ENCODE results near the gene CPNE4. TPM values are rescaled to one million over a fixed set of nuclear protein-coding genes. Genes with fewer than 3 reads are reported as not detected.

CPNE4 gene
- total RNA-seq, 2 donors from 2014 or later, result 1.7 to 2.5 TPM

DNA sequence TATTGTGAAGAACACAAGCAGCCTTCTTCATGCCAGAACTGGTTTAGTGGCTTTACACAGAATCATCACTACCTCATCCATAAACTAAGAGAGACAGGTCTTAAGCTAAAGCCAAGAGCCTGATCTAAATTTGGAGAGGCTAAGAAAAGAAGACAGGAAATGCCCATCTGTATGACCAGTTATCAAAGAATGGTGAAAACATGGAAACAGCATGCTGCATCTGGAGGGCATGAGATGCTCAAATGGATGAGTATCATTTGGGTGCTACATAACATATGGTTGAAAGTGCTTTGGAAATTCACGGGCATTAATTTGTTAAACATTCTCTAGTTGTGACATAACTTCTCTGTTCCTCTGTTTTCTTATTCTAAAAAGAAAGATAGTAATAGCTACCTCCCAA lies 112.5 kb downstream of the CPNE4 start:
- no peak overlapping the region for H3K27ac ChIP-seq (ENCODE audit: low read depth, low read length)
- Mint-ChIP-seq H3K9me3 (no peaks in the 10 kb centered on the region), H3K27me3 (ENCODE audit: insufficient read depth) (no peaks in the 10 kb centered on the region), H3K4me1 (peaks cover 4% of the 10 kb centered on the region), H3K27ac (no peak overlapping the region), H3K4me3 (no peak overlapping the region), H3K36me3 (ENCODE audit: low read depth) (no peaks in the 10 kb centered on the region)
- H3K9ac ChIP-seq (ENCODE audit: extremely low read depth, low read length, poor library complexity, severe bottlenecking), result no peak overlapping the region
- no peak overlapping the region for H3K4me3 ChIP-seq (ENCODE audit: low read length)
- no peaks in the 10 kb centered on the region for H3K27me3 ChIP-seq (ENCODE audit: control insufficient read depth, insufficient read depth, low read length, poor library complexity, severe bottlenecking)
- peaks cover 3% of the 10 kb centered on the region for H3K4me1 ChIP-seq (ENCODE audit: control insufficient read depth, insufficient read depth, low read length)
- no peaks in the 10 kb centered on the region for H3K9me3 ChIP-seq (ENCODE audit: control insufficient read depth, low read length)
- no peak for DNase-seq
- H3K36me3 ChIP-seq (ENCODE audit: control insufficient read depth, insufficient read depth, low read length), result no peaks in the 10 kb centered on the region
- WGBS, 2 experiments (ENCODE audit: insufficient coverage in 1 of 2, insufficient read length in 1 of 2), result 90% methylated on average over 1 of the region's 1 CpG; no CpG with 5 or more reads in 1 of the 2 experiments
- TF ChIP-seq, protein P1, sequence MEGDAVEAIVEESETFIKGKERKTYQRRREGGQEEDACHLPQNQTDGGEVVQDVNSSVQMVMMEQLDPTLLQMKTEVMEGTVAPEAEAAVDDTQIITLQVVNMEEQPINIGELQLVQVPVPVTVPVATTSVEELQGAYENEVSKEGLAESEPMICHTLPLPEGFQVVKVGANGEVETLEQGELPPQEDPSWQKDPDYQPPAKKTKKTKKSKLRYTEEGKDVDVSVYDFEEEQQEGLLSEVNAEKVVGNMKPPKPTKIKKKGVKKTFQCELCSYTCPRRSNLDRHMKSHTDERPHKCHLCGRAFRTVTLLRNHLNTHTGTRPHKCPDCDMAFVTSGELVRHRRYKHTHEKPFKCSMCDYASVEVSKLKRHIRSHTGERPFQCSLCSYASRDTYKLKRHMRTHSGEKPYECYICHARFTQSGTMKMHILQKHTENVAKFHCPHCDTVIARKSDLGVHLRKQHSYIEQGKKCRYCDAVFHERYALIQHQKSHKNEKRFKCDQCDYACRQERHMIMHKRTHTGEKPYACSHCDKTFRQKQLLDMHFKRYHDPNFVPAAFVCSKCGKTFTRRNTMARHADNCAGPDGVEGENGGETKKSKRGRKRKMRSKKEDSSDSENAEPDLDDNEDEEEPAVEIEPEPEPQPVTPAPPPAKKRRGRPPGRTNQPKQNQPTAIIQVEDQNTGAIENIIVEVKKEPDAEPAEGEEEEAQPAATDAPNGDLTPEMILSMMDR (conservative IDR thresholded peaks at IDR 0.05), result no peak

DNA sequence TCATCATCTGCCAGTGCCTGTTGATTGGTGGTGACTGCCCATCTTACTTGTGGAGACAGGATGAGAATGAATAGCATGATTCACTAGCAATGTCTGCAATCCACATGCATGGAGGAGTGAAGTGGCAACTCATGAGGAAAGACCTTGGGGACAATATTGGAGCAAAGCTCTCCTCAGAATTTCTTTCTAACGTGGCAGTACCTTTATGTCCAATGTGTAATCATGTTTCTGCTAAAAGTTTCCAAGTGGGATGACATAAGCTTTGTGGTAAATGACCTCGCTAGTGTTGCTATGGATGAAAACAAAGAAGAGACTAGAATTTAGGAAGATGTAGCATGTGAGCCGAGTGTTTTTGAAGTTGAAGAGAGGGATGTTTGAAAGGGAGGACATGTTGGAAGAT lies 117.8 kb downstream of the CPNE4 start:
- Histone ChIP-seq H3K27ac (ENCODE audit: low read depth, low read length) (no peak overlapping the region), H3K4me1 (ENCODE audit: control insufficient read depth, insufficient read depth, low read length) (peaks cover 8% of the 10 kb centered on the region), H3K36me3 (ENCODE audit: control insufficient read depth, insufficient read depth, low read length) (no peaks in the 10 kb centered on the region), H3K27me3 (ENCODE audit: control insufficient read depth, insufficient read depth, low read length, poor library complexity, severe bottlenecking) (no peaks in the 10 kb centered on the region), H3K9ac (ENCODE audit: extremely low read depth, low read length, poor library complexity, severe bottlenecking) (no peak overlapping the region), H3K4me3 (ENCODE audit: low read length) (no peak overlapping the region), H3K9me3 (ENCODE audit: control insufficient read depth, low read length) (no peaks in the 10 kb centered on the region)
- TF ChIP-seq, protein P1 (conservative IDR thresholded peaks at IDR 0.05), result no peak
- Mint-ChIP-seq H3K4me1 (peaks cover 17% of the 10 kb centered on the region), H3K27me3 (ENCODE audit: insufficient read depth) (no peaks in the 10 kb centered on the region), H3K4me3 (no peak overlapping the region), H3K9me3 (no peaks in the 10 kb centered on the region), H3K27ac (no peak overlapping the region), H3K36me3 (ENCODE audit: low read depth) (no peaks in the 10 kb centered on the region)
- 88 to 94% methylated on average over 2 to 3 of the region's 3 CpGs for WGBS, 2 experiments (ENCODE audit: insufficient coverage in 1 of 2, insufficient read length in 1 of 2)
- no peak for DNase-seq

DNA sequence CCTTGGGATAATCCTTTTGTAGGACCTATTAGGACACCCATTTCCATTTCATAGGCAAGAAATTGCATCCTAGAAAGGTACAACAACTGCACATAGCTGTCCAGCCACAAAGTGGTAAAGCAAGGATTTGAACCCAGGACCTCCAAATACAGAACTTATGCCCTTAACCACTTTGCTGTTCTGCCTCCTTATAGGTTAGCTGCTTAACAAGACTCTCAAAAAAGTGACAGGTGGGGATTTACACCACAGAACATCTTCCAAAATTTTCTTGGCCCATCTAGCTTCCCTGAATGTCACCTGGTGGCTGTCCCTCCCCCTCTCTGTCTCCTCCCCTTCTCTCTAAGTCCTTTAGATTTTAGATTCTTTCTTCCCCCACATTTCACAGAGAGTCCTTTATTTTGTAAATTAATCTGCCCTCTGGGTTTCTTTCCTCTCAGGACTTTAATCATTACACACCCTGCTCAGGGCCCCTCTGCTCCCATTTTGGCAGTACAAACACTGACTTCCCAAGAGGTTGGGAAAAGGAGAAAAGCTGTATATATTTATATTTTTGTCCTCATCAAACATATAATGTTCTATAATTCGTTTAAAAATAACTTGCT lies 120.6 kb downstream of the CPNE4 start:
- H3K4me1 Mint-ChIP-seq, result peaks cover 23% of the 10 kb centered on the region
- H3K27ac Mint-ChIP-seq, result no peak overlapping the region
- Histone ChIP-seq H3K4me1 (ENCODE audit: control insufficient read depth, insufficient read depth, low read length) (peaks cover 14% of the 10 kb centered on the region), H3K4me3 (ENCODE audit: low read length) (no peak overlapping the region), H3K9ac (ENCODE audit: extremely low read depth, low read length, poor library complexity, severe bottlenecking) (no peak overlapping the region), H3K27me3 (ENCODE audit: control insufficient read depth, insufficient read depth, low read length, poor library complexity, severe bottlenecking) (no peaks in the 10 kb centered on the region), H3K27ac (ENCODE audit: low read depth, low read length) (no peak overlapping the region), H3K9me3 (ENCODE audit: control insufficient read depth, low read length) (no peaks in the 10 kb centered on the region), H3K36me3 (ENCODE audit: control insufficient read depth, insufficient read depth, low read length) (no peaks in the 10 kb centered on the region)
- H3K9me3 Mint-ChIP-seq, result no peaks in the 10 kb centered on the region
- no peak overlapping the region for H3K4me3 Mint-ChIP-seq
- 44% methylated on average over 1 of the region's 1 CpG; no CpG with 5 or more reads in 1 of the 2 experiments for WGBS, 2 experiments (ENCODE audit: insufficient coverage in 1 of 2, insufficient read length in 1 of 2)
- DNase-seq, result no peak
- H3K36me3 Mint-ChIP-seq (ENCODE audit: low read depth), result no peaks in the 10 kb centered on the region
- no peaks in the 10 kb centered on the region for H3K27me3 Mint-ChIP-seq (ENCODE audit: insufficient read depth)
- TF ChIP-seq, protein P1 (conservative IDR thresholded peaks at IDR 0.05), result no peak

Data from endodermal cell (in vitro differentiated cells).